Central memory CD4-positive, alpha-beta T cell (primary cell): ENCODE data around the gene ZNF407.
"Not testable (repeated sequence)": the region's sequence is repeated elsewhere in the genome, so short reads cannot be mapped to it uniquely, and the experiment has no call there.

ENCODE experiments used
- DNase-seq: peaks from one replicate; pipeline ENCODE4 v3.0.0; 2022

Gene ZNF407

DNA sequence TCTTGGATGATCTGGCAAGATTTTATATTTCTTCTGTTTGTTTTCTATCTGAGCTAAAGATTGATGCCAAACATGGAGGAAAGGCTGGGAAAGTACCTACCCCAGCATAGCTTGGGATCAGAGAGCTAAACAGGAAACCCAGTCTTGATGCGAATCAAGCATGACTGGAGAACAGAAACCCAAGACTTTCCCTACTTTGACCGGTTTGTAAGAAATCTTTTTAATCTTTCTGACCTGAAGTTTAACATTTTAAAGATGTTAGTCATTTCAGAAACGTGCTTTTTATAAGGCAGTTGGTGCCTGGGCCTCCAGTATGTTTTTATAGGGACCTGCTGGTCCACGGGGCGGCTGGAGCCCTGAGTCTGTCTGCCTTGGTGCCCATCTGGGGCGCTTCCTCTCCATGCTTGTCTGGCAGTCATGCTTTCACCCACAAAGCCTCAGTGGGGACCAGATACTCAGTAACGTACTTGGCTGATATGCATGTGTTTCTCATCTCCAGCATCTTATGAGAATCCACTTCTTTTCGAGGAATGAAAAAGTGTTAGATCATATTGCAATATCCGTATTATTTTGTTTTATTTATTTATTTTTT, 344.7 kb downstream of the ZNF407 start:
- DNase-seq: peak; percentile 33

DNA sequence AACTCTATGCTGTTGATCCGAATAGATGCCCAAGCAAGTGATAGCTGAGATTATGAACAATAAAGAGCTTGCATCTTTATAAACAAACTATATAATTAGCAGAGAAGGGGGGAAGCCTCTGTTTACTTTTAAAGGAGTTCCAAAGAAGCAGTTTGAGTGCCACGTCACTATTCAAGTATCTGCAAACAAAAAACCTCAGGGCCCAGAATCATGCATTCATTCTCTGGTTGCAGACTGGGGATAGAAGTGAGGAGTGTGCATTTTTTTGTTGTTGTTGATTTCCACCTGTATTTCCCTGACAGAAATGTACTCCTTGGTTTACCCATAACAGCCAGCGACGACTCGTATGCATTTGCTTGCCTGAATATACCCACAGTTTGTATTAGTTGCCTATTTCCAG, 347.0 kb downstream of the ZNF407 start:
- DNase-seq: no peak

DNA sequence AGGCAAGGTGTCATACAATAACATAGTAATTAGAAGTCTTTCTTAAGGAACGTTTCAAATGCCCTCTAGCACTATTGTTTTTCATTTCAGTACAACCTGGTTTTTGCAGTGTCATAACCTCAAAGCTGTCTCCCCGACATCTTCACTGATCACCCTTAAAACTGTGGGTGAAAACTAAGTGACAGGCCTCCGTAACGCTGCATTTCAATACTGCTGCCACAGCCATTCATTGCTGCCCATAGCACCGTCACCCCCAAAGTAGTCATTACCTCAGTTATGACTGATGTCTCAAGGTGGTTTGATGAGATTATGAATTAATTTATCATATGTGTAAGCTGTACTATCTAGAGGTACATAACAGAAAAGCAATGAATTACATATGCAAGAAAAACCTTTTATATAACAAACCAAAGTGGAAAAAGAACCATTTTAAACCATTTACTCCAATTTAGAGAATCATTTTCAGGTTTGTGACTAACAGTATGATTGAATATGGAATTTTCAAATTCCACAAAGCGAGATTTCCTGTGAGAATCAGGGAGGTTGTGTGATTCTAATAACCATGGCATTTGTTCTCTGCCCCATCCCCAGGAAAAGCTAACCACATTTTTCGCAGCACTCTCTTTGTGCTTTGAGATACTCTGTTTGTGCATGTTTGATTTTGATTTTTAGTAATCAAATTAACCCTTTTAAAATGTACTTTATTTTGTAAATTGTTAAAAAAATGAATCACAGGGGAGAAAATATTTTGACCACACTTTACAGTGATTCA, 348.3 kb downstream of the ZNF407 start:
- no peak for DNase-seq

DNA sequence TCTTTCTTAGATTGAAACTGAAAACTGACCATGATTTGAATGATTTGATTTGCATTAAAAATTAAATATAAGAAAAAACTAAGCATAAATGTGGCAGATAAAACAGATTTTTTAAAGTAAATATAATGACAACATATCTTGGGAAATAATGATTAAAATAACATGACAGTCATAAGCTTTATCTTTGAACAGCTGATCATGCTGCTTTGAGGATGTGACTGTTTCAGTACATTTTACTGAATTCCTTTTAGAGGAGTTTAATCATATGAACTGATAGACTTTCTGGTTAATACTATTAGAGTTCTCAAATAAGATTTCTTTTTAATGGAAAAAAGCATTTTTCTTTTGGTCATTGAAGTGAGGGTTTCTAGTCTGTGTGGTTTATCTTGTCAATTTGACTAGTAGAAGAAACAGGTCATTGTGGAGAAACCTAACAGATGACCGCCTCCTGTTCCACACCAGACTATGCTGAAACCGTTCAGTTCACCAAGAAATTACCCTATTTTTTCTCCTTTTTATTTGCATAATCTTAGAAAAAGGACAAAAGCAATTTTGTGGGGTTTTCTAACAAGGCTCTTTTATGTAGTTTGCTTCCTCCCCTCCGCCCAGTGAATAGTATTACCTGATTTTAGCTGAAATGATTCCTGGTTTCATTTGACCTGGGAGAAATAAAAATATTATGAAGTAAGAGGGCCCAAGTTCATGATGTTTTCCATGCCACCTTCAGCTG, 349.1 kb downstream of the ZNF407 start:
- no peak for DNase-seq

DNA sequence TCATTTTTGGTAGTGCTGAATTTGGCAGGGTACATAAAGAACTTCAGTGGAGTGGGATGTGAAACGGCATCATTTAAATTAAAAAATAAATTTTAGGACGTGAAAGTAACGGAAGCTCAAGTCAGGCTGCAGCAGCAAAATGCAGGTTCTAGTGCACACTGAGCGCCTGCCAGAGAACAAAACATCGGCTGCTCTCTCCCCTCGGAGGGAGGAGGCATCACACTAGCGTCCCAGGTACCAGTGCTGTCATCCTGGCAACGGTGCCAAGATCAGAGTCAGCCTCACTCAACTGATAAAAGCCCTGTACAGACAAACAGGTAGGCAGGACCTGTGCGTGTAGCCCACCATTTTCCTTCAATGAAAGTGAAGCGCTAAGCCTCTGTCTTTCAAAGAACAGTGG, 349.7 kb downstream of the ZNF407 start:
- no peak for DNase-seq

DNA sequence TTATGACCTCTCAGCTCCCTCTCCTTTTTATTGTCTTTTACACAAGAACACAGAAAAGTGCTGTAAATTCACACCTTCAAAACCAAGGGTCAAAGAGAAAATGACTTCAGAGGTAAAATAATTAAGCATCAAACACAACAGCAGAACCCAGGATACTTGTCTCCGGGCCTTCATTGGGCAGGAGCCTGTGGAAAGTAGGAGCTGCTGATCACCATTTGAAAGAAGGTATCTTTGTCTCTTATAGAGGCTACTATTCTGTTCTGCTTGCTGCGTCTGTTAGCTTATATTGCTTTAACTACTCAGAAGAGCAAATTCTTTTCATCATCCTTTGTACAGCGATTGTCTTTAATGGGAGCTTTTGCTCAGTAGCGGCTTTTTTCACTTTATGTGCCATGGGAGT, 350.2 kb downstream of the ZNF407 start:
- no peak for DNase-seq

DNA sequence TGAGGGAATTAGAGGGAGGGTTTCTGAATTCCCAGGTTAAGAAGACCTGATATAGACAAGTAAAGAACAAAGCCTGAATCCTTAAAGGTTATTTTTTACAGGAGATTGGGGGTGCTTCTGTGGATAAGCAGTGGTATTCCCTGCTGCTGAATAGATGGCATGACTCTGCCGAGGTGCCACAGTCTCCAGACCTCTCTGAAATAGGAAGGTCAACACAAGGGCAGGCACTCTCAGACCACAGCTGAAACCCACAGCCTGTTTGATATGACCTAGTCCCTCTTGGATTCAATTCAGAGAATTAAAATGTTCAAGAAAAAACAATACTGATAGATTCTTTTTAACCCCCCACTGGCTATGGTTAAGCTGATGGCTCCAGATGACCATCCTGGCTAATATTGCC, 351.9 kb downstream of the ZNF407 start:
- no peak for DNase-seq

DNA sequence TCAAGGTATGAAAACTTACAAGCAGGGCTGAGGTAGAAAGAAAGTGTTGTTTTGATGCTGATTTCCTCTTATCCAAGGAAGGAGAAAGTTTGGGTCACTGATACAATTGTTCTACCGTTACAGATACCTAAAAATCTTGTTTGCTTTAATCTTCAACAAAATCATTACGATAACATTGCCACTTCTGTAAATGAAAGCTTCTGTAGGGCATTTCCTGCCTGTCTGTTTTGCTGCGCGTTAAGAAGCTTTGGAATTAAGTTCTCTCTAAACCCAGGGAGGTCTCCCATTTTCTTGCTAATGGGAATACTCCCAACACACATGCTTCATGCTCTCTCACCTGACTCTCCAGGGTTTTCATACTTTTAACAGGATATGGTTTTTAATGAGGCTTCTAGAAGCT, 352.8 kb downstream of the ZNF407 start:
- peak; percentile 1 for DNase-seq

DNA sequence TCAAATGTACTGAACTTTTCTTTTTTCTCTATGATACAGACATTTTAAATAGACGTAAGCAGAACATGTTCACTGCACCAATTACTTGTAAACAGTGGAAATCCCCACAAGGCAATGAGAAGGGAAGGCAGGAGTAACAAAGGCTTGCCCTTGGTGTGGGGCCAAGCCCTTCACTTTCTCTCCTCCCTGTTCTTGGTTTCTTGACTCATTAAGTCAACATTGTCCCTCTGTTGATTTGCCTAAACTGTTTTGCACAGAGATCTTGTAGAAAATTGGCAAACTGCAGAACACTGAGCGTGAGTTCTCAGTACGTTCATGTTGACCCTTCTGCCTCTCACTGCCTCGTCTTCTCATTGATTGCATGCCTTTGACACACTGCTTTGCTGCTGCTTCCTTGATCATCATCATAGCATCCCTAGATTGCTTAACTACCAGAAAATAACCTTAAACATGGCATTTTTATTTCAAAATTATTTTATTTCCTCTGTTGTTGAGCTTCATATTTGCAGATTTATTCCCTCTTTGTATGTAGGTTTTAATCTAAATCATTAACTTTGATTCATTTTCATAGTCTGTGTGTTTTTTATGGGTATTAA, 353.6 kb downstream of the ZNF407 start:
- peak; percentile 36 for DNase-seq

DNA sequence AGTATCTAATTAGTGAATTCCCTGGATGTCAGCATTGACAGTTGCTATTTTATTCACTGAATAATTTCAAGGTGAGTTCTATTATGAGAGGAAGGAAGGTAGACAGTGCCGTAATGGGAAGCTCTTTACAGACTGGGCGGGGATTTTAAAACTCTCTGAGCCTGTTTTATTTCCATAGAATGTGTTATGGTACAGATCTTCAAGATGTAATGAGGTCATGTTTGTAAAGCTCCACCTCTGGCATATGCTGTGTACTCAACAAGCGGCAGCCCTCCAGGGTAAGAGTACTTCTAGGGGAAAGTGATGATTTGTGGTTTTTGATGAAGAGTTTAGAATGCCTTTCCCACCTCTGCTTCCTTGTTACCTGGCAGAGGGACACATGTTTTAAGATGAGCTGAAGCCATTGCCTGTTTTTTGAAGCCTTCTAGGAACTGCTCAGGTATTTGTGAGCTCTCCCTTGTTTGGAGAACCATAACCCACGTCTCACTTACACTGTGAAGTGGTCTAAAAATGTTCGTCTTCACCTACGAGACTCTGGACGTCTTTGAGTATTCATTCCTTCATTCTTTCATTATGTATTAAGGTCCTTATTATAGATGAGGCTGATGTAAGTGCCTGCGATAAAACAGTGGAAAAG, 360.0 kb downstream of the ZNF407 start:
- DNase-seq: no peak

DNA sequence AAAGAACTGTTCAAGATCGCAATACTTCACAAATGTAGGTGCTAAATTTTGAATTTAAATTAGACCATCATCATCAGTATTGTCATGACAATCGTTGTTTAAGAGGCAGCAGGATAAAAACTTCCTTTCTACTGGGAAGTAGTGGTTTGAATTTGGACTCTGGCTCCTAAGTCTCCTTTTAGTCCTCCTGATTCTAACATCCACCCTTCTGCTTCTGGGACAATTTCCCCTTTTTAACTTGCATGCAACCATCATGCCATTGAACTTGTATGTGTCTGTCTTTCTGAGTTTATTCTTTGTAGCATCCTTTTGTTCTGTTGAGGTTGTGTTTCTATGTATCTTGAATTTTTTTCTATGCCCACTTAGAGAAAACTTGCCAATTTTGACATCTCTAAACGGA, 361.5 kb downstream of the ZNF407 start:
- DNase-seq: no peak

DNA sequence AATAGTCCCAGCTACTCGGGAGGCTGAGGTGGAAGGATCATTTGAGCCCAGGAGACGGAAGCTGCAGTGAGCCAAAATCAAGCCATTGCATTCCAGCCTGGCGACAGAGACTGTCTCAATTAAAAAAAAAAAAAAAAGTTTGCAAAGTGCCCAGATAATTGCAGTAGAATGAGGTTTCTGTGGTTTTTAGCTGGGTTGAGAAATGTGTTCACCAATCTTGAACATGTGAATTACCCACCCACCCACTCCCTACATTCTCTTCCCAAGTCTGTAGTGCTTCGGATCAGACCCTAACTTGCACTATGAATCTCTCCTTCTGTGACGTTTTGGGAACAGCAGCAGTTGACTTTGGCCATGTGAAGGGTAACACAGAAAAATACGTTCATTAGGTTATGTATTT, 363.9 kb downstream of the ZNF407 start:
- DNase-seq: no peak

DNA sequence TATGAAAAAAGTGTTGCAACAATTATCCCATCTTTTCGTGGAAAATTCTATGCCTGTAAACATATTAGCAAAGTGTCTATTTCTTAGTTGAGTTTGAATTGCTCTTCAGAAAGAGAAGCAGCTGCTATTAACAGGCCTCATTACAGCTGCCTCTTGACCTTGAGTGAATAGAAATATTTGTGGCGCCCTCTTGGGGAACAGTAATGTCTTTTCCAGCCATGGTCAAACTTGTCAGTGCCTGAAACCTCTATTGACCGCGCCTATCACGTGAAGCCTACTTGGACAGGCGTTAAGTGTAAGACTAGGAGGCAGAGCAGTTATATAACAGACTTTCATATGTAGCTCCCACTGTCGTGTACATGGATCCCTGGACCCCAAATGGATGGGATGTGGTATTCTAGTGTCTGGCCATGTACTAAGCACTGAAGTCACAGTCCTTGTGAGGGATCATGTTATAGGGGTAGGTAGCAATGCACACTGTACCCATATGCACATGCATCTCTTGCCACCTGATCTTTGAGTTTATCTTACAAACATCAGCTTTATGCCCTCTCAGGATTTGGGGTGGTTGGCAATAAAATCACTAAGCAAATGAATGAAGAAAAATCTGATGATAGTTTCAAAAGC, 366.3 kb downstream of the ZNF407 start:
- no peak for DNase-seq

DNA sequence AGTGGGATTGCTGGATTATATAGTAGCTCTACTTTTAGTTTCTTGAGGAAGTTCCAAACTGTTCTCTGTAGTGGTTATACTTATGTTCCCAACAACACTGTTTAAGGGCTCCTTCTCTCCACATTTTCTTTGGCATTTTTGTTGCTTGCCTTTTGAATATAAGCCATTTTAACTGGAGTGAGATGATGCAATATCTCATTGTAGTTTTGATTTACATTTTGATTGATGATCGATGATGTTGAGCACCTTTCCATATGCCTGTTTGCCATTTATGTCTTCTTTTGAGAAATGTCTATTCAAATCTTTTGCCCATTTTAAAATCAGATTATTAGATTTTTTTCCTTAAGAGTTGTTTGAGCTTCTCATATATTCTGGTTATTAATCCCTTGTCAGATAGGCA, 368.0 kb downstream of the ZNF407 start:
- DNase-seq: no peak

DNA sequence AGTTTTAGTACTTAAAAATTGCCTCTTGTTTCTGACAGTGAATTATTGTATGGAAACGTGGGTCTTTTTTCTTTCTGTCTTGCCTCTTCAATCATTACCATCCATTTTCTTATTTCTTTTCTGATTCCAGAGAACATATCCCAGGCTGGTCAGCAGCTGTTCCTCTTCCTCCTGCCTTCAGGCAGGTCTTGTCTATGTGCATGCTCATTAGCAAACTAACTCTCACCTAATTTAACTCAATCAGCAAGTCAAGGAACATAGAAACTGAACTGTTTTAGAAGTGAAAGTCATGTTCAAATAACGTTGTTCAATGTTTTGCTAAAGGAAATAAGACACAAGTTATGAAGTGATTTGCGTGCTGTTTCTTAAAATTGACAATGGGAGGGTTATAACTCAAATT, 369.8 kb downstream of the ZNF407 start:
- DNase-seq: no peak

DNA sequence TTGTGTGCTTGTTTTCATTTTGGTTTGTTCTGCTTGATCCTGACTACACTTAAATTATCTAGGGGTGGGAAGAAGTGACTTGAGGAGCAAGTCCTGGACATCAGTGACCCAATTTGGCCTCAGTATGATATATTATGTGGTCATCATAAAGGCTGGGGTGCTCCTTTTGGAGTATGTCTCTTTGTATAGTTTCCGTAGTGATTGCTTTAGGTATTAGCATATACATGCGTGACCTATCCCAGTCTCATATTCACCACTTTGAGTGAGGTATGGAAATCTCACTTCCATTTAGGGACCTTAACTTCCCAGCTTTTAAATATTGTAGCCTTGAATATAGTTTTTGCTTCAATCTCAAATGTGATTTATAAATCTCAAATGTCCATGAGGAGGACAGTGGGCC, 370.3 kb downstream of the ZNF407 start:
- no peak for DNase-seq

DNA sequence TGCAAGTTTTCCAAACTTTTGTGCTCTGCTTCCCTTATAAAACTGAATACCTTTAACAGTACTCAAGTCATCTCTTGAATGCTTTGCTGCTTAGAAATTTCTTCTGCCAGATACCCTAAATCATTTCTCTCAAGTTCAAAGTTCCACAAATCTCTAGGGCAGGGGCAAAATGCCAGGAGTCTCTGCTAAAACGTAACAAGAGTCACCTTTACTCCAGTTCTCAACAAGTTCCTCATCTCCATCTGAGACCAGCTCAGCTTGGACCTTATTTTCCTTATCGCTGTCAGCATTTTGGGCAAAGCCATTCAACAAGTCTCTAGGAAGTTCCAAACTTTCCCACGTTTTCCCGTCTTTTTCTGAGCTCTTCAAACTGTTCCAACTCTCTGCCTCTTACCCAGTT, 373.7 kb downstream of the ZNF407 start:
- DNase-seq: not testable (repeated sequence)

DNA sequence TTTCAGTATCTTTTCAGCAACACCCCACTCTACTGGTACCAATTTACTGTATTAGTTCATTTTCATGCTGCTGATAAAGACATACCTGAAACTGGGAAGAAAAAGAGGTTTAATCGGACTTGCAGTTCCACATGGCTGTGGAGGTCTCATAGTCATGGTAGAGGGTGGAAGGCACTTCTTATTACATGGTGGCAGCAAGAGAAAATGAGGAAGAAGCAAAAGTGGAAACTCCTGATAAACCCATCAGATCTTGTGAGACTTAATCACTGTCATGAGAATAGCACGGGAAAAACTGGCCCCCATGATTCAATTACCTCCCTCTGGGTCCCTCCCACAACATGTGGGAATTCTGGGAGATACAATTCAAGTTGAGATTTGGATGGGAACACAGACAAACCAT, 374.1 kb downstream of the ZNF407 start:
- DNase-seq: not testable (repeated sequence)

DNA sequence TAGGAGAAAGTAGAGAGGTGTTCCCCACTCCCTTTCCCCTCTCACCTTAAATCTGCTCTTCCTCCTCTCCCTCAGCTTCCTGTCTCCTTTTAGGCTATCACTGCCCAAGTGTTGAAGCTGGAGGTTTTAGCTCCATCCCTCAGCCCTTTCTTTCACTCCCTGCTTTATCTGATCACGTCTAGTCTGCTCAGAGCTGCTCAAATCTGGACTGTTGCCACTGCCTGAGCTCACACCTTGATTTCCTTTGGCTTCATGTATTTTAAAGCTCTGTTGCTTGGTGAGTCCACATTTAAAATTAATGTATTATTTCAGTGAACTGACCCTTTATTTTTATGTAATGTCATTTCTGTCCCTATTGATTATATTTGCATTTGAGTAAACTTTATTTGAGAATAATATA, 374.7 kb downstream of the ZNF407 start:
- DNase-seq: no peak

DNA sequence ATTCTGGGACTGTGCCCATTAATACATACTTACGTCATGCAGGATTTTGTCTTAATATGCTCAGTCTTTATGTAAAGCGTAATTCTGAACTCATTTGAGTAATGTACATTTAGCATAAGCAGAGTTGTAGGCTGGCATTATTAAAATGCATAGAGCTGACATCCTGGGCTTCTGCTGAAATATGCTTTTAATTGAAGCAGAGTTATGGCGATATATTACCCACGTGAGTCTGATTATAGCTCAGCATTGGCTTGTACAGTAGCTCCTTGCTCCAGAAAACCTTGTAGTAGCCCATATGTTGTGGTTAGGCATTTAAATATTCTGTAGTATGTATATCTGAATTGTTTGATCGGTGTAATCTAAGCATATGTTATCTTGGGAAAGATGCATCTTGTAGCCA, 377.3 kb downstream of the ZNF407 start:
- DNase-seq: no peak

DNA sequence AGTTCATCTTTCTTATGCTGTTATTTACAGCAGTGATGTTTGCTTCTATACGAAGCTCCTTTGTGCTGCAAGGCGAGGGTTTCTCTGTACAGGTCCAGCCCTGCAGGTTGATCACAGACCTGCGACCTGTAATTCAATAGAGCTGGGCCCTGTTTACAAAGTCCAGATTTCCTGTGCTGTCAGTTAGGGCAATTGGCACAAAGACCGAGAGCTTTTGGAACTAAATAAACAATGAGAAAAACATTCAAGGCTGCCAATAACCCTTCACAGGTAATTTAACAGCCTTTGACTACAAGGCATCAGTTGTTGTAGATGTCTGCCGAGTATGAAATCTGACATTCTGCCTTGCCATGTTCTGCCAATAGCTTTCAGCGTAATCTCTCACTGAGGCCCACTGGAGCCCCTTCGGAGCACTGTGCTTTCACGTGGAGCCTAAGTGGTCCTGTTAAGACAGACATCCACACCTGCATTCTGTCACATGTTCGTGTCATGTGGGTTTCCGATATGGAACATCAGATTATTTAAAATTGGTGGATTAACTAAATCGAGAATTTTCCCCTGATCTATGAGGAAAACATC, 378.8 kb downstream of the ZNF407 start:
- DNase-seq: no peak

DNA sequence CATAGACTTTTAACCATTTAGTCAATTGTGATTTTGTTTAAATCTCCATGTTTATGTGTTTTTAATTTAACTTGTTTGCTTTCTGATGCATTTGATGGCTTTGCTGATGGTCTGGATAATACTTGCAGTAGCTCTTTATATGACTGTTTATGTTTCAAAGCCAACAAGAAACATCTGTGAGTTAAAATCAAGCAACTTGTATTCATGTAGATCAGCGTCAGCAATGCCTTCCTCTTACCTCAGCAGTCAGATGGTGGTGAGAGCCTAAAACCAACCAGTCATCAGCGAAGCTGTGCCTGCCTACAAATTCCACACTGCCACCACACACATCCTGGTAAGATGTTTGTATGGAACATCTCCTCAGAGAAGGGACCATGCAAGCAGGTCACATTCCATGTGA, 379.4 kb downstream of the ZNF407 start:
- DNase-seq: no peak
